HPDE6-E6E7 (cell line): Measurements from ENCODE around the gene HOMER2.
A peak's percentile ranks its signal among the peaks of the same experiment; 100 is the strongest.
"Not testable (repeated sequence)": the region's sequence is repeated elsewhere in the genome, so short reads cannot be mapped to it uniquely, and the experiment has no call there.

Experiments used
- DNase-seq: peaks from one replicate; pipeline ENCODE4 v3.0.0; 2011; ENCODE audit warnings: missing footprints; ENCODE audit errors: extremely low spot score

Gene HOMER2

GRCh38 chr15:82964890-82965289 is 12.4 kb upstream of the HOMER2 start:
- no peak for DNase-seq

DNA sequence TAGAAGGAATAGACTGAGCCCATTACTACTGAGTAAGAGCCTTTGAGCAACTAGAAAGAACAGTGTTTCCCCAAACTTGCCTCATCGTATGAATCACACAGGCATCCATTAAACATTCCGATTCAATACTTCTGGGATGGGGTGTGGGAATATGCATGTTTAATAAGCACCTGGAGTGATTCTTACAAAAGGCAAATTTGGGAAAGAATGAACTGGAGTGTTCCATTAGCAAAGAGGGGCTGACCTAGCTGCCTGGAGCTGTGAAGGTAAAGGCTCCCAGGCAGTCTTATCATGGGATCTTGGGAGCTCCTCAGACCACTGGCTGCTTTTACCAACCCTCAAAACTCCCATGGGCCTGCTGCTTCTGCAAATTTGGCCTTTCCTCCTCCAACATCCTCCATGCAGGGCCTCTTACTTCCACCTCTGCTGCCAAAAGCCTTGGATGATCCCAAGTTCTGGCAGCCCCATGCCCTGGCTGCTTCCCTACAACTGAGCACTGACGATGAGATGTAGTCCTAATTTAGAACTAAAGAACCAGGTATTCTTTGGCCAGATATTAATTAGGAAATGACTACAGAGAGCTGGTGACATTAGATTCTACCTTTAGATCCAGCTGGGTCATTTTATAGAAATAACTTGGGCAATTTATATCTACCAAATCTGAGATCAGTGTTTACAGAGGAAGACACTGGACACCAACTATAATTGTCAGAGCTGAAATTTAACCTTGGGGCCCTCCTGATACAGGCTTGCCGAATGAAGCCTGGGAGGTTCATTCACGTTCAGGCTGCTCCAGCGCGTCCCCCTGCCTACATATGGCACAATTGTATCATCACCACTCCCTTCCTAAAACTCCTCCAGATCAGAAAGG is 11.2 kb upstream of the HOMER2 start:
- DNase-seq: no peak

DNA sequence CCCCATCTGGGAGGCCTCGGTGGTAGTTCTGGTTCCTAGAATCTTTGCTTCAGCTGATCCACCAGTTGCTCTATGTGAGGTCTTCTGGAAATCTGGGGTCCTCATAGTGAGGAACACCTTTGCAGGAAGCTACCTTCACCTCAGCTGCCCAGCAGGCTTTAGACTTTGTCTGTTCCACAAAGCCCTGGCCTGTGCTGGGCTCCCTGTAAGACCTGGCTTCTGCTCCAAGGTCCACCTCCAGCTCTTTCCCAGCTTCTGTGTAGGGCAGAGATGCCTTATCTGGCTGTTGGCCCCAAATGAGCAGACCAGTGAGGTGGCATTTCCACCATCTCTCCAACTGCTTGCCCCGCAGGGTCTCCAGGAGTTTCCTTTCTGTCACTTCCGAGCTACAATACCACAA is 8.2 kb upstream of the HOMER2 start:
- DNase-seq: no peak

DNA sequence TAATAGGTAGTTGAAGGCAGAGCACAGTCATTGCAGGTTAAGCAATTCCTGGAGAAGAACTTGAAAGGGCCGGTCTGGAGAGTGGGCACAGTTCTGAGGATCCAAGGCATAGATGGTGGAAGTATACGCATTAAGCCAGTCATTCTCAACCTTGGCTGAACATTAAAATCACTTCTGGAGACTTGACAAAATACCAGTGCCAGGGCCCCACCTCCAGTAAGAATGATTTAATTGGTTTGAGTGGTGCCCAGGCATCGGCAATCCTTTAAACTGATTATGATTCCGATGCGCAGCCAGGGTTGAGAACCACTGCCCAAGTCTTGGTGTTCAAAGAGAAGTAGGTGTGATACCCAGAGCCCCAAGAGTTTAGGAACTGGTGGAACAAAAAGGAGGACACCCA is 6.9 kb upstream of the HOMER2 start:
- no peak for DNase-seq

DNA sequence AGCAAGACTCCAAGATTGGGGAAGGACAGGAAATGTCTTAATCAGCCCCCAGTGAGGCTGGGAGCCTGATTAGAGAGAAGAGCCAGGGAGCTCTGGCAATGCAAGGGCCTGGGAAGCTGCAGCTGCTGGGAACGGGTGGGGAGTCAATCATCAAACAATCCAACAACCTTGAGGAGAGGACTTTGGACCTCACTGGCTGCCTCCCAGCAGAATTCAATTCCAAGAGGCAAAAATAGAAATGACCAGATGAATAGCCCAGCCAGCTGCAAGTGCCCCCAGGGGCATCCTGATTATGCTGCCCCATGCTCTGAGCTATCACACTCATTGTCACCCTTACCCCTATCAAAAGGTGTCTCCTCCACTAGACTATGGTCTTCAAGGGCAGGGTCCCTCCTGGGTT is 6.1 kb upstream of the HOMER2 start:
- no peak for DNase-seq

- DNase-seq: peak; percentile 43
Observed at GRCh38 chr15:82951472-82952157, 905 bp downstream of the HOMER2 start.

- DNase-seq: no peak
Observed at GRCh38 chr15:82950746-82951370, 1.7 kb downstream of the HOMER2 start.

GRCh38 chr15:82950295-82950694 is 2.2 kb downstream of the HOMER2 start:
- DNase-seq: no peak

GRCh38 chr15:82946155-82946701 is 6.3 kb downstream of the HOMER2 start:
- DNase-seq: no peak

DNA sequence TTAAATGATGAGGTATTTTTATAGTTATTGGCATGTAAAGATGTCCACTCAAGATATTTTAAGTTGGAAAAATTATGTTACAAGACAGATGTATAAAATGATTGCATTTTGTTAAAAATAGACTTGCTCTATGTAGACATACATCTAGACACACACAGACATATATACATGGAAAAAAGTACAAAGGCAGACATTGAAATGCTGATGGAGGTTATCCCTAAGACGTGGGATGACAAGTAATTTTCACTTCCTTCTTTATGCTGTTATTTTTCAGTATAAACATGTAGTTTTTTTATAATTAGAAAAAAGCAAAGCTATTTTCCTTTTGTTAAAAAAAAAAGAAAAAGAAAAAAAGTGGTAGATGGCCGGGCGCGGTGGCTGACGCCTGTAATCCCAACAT is 7.2 kb downstream of the HOMER2 start:
- DNase-seq: no peak

GRCh38 chr15:82944821-82945220 is 7.7 kb downstream of the HOMER2 start:
- no peak for DNase-seq

DNA sequence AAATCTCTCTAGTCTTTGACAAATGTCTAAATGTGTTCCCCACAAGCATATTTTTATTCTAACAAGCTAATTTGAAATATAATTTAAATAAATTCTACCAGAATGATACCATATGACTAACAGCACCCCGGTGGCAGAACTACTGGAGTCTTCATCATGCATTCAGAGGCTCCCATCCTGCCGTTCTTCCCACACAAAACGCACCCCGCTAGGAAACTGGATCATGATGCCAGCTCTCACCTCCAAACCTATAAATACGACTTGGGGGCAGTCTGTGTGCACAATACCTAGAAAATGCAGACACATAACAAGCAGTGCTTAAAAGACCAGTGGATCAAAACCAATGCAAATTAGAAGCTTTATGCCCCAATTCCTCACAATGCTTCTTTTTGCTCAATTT is 8.5 kb downstream of the HOMER2 start:
- no peak for DNase-seq

DNA sequence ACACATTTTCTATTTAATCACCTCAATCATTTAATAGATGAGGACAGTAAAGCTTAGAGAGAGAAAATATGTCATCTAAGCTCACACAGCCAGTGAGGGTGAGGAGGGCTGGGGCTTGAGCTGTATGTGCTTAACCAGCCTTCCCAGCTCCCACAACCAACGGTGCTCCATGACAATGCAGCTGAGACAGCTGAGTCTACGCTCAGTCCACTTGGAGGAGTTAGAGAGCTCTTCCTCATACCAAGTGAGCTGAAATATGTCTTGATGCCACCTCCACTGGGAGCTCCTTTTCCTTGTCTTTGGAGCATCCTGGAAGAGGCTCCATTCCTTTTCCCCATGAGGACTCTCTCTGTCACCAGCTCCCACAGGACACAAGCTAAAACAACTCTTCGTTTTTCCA is 9.3 kb downstream of the HOMER2 start:
- no peak for DNase-seq

DNA sequence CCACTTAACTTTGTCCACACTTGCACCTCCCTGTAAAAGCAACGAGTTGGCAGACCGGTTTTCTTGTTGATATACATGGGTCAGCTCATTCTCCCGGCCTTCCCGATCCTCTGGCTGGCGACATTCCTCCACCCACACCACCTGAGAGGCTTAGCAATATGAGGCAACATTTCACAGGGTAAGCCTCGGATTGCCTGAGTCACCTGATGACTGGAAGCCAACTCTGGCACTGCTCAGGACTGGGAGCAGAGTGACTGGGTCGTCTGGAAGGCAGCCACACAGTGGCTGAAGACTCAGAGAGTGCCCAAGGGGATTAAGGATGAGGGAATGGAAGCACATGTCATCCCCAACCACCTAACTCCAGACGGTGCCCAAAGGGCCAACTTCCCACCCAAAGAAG is 9.8 kb downstream of the HOMER2 start:
- DNase-seq: peak; percentile 97

DNA sequence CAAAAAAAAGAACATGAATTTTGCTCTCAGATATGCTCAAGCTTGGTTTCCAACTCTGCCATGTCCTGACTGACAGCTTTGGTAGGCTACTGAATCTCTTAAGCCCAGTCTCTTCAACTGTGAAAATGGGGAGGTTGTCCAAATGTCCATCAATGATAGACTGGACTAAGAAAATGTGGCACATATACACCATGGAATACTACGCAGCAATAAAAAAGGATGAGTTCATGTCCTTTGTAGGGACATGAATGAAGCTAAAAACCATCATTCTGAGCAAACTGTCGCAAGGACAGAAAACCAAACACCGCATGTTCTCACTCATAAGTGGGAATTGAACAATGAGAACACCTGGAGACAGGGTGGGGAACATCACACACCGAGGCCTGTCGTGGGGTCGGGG is 12.8 kb downstream of the HOMER2 start:
- not testable (repeated sequence) for DNase-seq

GRCh38 chr15:82937712-82938058 is 14.8 kb downstream of the HOMER2 start:
- DNase-seq: no peak

DNA sequence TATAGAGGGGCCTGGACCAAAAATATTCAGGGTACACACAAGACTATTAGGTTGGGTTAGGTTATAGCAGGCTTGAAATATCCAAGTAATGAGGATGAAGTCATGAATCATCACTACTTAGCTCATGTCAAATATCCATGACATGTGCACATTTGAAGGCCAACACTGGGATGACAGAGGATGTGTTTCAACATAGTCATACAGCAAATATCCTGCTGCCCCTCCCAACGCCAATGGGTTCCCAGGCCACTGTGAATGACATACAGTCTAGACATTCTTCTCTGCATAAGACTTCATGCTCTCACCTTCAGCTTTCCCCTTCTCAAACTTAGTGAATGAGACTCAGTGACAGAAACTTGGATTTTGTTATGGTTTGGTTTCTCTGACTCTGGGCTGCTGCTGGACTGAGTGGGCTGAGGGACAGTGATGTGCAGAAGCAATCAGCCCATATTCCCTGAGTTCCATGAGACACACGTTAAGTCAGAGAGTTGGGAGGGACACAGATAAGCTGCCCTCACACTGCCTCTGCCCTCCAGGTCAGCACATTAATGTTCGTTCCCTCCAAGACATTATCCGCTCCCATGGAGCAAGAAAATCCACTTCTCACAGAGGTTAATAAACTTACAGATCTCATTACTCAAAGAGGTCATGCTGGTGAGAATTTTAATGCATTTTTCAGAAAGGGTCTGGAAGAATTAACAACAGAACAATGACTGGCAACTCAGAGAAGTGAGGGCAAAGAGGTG is 15.4 kb downstream of the HOMER2 start:
- DNase-seq: peak; percentile 58

GRCh38 chr15:82935382-82935781 is 17.1 kb downstream of the HOMER2 start:
- no peak for DNase-seq

DNA sequence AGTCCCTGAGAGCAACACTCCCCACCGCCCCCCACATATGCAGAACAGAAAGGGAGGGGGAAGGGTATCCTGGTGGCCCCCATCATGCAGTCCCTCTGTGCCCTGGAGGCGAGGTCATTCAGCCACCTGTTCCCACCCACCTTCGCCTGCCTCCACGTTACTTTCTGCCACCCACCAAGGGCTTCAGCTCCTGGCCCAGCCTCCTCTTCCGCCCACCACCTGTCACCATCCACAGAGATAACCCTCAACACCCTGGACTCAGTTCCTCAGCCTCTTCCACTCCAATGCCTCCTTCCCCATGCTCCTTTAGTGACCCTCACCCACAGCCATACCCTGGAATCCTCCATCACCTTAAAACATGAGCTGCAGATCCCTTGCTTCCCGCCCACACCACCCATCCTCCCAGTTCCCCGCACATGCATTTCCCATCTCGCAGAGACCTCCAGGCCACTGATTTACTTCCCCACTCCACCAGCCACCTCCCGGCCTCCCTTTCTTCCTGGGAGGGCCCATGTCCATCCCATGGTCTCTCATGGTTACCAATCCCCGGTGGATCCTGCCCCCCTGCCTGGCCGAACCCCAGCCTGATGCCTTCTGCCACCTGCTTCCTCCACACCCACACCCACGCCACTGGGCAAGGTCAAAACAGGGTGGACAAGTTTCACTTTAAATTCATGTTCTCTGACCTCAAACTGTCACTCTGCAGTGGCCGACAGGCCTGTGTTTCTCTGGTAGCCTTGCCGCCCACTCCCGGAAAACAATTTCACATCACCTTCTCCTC is 18.2 kb downstream of the HOMER2 start:
- DNase-seq: no peak

DNA sequence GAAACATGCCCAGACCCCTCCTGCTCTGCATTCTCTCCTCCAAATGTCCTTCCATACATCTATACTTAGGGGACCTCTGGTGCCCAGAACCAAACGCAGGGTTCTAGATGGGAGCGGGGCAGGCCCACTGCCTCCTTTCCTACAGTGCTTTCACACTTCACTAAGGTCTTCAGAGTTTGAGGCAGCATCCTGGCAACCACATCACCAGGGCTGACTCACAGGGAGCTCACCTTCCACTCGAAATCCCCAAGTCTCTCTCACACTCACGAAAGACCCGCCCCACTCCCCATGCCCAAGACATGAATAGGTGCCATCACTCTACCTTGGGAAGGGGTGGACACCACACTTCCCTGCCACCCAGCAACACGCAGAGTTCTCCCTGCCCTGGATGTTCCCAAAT is 18.9 kb downstream of the HOMER2 start:
- DNase-seq: no peak

GRCh38 chr15:82931221-82931620 is 21.3 kb downstream of the HOMER2 start:
- no peak for DNase-seq
